A673 (cell line): Measurements from ENCODE around the gene ANKHD1.

Experiments used
- CTCF ChIP-seq: fragments of 300-800, 200-600 bp; sonication (generic); conservative IDR thresholded peaks from 2 replicates; pipeline ENCODE4 v1.5.1; 2017; ENCODE audit warnings: low read depth, mild to moderate bottlenecking, antibody characterized with exemption, low read length, moderate library complexity, mixed read lengths
- EZH2 ChIP-seq: fragments of 200-600 bp; sonication (generic); IDR thresholded peaks from 2 replicates; pipeline ENCODE4 v1.6.1; 2017; ENCODE audit warnings: borderline replicate concordance, low read depth, mild to moderate bottlenecking, mixed read lengths, antibody characterized with exemption, low read length; ENCODE audit not compliant: poor library complexity, severe bottlenecking

DNA sequence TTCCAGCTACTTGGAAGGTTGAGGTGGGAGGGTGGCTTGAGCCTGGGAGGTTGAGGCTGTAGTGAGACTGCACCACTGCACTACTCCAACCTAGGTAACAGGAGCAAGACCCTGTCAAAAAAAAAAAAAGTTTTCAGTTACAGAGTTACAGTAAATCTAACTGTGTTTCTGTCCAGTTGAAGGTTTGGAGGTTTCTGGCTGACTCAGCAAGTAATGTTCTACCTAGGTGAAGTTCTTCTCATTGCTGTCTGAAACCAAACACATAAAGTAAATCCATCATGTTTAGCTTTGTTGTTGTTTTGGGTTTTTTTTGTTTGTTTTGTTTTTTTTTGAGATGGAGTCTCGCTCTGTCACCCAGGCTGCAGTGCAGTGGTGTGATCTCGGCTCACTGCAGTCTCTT lies 7.9 kb upstream of the ANKHD1 start:
- no peak for TF ChIP-seq CTCF
- TF ChIP-seq EZH2, result no peak
